Panc1 (cell line): ENCODE measurements around the gene PPP4R3A.

Source experiments
- CTCF ChIP-seq: fragments of 450-650 bp; IDR thresholded peaks from 2 replicates; pipeline ENCODE4 v1.5.1; 2017; ENCODE audit warnings: mild to moderate bottlenecking
- REST ChIP-seq, 2 experiments: IDR thresholded peaks; 2 replicates each; pipeline ENCODE4 v1.6.1; 2011 to 2012; ENCODE audit warnings: low read depth in 2 of 2, control low read depth in 1 of 2, low read length in 1 of 2, mild to moderate bottlenecking in 1 of 2, moderate library complexity in 1 of 2; ENCODE audit not compliant: insufficient read depth in 1 of 2
- TCF7L2 ChIP-seq: IDR thresholded peaks from 2 replicates; pipeline ENCODE4 v1.6.1; 2011; ENCODE audit warnings: mild to moderate bottlenecking, low read depth, low read length, inconsistent platforms

GRCh38 chr14:91523972-91524371 lies 13.9 kb upstream of the PPP4R3A start:
- no peak for TF ChIP-seq CTCF
- TF ChIP-seq TCF7L2, result no peak
- TF ChIP-seq REST (IDR thresholded peaks at IDR 0.05; ENCODE audit: insufficient read depth in 1 of 2, low read depth in 2 of 2, low read length in 1 of 2), result no peak
